NOMO-1 (cell line): ENCODE data around the gene LRRC73.
A peak's percentile ranks its signal among the peaks of the same experiment; 100 is the strongest.
"Not testable (repeated sequence)": the region's sequence is repeated elsewhere in the genome, so short reads cannot be mapped to it uniquely, and the experiment has no call there.

ENCODE experiments used
- DNase-seq, 2 experiments: peaks; one replicate each; lab custom pipeline; 2025; ENCODE audit not compliant: unreplicated experiment in 2 of 2; lab: John Stamatoyannopoulos, UW

The LRRC73 gene

DNA sequence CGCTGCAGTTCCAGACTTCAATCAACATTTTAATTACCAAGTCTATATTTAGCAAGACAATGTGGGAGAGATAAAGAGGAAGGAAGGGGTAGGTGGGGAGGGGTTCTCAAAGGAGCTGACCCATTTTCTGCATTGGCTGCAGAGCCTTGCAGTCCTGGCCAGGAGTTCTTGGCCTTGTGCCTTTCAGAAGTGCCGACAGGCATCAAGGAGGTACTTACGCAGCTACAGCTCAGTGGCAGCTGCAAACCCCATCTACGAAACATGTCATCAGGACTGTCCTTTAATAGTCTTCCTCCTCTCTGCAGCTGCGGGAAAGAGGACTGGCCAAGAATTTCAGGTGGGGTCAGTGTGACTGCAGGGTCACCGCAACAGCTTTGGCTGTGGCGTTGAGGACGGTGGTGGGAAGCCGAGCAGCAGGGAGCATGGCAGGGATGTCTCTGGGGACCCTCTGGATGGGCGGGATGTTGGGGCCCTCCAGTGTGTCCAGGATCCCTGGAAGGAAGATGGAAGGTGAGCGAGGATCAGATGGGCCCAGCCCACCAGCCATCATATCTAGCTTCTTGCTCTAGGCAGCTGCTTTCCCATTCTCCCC is 1.8 kb upstream of the LRRC73 start:
- DNase-seq: no peak

GRCh38 chr6:43510827-43511163 is 649 bp upstream of the LRRC73 start:
- no peak for DNase-seq

GRCh38 chr6:43509142-43509983 is 783 bp downstream of the LRRC73 start:
- DNase-seq: no peak

DNA sequence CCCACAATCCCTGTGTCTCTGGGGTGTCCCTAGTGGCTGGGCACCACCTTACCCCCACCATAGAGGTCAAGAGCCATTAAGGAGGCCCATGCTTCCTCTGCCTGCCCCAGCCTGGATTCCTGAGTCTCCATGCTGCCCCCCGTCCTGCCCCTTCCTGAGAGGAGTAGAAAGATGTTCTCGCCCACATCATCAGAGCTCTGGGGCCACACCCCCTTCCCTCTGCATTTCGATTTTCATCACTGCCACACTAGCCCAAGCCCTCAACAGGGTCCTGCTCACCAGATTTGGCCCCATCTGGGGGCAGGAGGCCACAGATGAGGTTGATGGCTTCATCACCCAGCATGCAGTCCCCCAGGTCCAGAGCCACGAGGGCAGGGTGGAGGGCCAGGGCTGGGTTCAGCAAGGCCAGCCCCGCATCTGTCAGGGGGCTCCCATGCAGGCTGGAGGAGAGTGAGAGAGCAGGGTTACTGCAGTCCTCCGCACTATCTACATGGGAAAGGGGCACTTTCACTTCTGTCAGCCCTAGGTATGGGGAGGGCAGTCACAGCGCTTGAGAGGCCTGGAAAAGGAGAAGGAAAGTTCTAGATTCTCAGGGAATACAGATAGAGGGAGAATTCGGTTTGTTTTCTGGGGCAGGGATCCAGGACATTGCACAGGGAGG is 1.5 kb downstream of the LRRC73 start:
- no peak for DNase-seq

GRCh38 chr6:43506667-43507471 is 3.3 kb downstream of the LRRC73 start:
- peak; percentile 68 to 71 for DNase-seq

GRCh38 chr6:43506171-43506570 is 4.0 kb downstream of the LRRC73 start:
- no peak for DNase-seq

DNA sequence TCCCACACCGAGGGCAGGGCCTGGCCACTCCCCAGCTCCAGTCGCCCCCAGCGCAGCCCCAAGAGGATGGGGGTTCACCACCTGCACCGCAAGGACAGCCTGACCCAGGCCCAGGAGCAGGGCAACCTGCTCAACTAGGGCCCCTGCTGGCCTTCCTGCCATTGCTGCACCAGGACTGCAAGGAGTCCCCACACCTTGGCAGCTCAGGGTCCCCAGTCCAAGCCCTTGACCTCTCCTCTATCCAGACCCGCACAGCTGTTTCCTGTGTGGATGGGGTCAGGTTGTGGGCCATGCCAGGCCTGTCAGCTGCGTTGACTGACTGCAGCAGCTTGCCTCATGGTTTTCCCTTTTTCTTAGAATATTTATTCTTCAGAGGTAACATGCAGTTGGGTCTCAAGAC is 4.4 kb downstream of the LRRC73 start:
- DNase-seq: no peak

GRCh38 chr6:43504756-43505593 is 5.2 kb downstream of the LRRC73 start:
- DNase-seq: no peak

DNA sequence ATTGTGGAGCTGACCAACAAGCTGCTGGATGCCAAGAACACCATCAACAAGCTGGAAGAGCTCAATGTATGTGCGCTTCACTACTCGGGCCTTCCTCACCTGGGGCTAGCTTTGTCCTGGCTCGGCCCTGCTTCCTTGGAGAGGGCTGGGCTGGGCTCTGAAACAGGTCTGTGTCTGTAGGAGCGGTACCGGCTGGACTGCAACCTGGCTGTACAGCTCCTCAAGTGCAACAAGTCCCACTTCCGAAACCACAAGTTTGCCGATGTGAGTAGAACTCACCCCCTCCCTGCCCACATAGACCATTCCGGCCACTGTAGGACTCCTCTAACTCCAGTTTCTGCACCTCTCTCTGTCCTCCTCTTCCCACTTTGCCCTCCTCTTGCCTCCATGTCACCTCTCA is 6.7 kb downstream of the LRRC73 start:
- no peak for DNase-seq

GRCh38 chr6:43502666-43503065 is 7.5 kb downstream of the LRRC73 start:
- DNase-seq: no peak

DNA sequence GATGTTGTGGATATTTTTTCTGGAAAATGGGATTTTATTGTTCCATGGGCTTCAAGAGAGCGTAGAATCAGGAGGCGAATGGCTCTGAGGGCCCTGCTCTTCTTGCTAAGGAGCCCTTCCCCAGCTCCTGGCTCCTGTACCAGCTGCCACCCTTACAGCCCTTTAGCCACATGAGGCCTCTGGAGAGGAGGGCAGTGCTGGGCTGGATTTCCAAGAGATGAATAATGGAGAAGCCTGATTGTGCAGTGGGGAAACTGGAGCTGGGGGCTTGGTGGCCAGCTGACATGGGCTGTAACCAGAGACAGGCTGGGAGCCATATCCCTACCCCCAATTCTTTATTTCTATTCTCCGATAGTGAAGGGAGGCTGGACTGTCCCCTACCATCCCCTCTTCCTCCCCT is 9.2 kb downstream of the LRRC73 start:
- DNase-seq: no peak

DNA sequence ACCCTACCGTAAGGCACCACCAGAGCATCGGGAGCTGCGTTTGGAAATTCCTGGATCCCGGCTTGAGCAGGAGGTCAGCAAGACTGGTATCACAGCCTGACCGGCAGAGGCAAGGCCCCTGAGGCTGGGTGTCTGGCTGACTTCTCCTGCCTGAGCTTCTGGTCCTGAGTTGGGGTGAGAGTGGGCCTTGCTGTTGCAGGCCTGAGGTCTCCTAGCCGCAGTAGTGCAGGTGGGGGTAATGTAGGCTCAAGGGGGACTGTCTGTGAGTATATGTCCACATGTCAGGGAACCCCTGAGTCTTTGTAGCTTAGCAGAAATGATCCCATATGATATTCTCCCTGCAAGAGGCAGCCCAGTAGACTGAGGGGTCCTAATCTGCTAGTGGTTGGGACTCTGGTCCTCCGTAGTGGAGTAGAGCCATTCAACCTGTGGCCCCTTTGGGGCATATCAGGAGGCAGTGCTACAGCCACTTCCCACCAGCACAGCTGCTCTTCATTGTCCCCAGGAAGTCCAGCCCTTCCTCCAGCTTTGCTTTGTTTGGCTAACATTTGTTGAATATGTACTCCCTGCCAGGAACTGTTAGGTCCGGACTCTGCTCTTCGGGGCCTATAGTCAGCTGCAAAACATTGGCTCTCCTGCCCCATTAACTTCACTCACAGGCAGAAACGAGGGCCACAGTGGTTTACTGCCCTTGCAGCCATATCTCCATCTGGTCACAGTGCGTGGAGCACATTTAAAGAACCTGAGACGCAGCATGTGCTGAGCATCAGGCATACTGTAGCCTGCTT is 10.9 kb downstream of the LRRC73 start:
- no peak for DNase-seq

DNA sequence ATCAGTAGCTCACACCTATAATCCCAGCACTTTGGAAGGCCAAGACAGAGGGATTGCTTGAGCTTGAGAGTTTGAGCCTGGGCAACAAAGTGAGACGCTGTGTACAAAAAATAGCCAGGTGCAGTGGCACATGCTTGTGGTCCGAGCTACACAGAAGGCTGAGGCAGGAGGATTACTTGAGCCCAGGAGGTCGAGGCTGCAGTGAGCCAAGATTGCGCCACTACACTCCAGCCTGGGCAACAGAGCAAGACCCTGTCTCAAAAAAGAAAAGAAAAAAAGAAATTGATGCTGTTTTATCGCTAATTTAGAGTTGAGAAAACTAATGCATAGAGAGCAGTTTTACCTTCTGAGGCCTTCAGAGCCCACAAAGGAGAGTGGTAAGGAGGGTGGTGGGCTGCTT is 11.9 kb downstream of the LRRC73 start:
- DNase-seq: not testable (repeated sequence)

DNA sequence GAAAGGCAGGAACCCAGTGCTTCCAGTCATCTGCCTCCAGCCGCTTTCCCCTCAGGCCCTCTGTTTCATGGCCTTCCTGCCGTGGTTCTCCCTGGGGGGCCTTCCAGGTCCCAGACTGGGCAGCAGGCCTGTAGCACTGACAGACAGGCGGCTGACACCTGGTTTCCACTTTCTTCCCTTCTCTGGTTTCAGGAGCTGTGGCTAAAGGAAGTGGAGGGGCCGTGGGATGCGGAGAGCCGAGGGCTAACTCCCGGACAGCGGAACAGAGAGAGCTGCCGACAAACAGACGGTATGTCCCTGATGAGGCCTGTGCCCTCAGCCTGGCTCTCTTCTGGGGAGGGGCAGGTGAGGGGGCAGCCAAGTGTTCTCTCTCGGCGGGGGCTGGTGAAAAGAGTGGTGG is 12.5 kb downstream of the LRRC73 start:
- DNase-seq: no peak

DNA sequence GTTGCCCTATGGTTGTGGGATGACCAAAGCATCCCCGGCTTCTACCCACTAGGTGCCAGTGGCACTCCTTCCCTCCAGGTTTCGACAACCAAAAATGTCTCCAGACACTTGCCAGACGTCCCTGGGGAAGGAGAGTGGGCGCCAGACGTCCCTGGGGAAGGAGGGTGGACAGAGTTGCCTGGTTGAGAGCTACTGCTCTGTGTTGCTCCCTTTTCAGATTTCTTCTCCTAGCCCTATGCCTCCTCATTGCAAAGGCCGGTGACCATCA is 13.1 kb downstream of the LRRC73 start:
- DNase-seq: no peak

DNA sequence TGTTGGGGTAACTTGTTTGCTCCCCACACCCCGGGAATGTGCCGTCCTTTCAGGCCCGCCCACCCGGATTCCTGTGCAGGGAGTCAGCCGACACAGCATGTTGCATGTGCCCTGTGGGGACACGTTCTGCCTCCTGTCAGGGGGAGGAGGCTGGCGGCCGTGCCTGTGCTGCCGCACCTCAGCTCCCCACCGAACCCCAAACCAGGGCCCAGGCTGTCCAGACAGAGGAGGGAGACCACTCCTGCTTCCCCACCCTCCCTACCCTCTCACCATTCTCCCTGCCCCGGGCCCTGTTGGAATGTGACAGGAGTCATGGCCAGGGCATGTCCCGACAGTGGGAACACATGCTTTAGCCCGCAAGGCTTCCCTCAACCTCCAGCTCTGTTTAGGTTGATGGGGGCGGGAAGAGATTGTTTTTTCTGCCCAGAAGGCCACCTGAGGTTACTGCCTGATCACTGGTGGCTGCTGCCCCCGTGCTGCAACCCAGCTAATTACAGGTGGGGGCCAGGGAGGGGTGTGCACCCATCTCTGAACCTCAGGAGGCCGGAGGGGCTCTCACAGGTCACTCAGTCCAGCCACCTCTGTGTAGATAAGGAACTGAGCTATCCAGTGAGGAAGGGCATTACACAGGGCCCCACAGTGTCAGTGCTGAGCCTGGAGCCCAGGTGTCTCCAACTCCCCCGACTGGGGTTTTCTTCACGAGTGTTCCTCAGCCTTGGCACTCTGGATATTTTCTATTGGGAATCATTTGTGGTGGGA is 13.6 kb downstream of the LRRC73 start:
- no peak for DNase-seq

DNA sequence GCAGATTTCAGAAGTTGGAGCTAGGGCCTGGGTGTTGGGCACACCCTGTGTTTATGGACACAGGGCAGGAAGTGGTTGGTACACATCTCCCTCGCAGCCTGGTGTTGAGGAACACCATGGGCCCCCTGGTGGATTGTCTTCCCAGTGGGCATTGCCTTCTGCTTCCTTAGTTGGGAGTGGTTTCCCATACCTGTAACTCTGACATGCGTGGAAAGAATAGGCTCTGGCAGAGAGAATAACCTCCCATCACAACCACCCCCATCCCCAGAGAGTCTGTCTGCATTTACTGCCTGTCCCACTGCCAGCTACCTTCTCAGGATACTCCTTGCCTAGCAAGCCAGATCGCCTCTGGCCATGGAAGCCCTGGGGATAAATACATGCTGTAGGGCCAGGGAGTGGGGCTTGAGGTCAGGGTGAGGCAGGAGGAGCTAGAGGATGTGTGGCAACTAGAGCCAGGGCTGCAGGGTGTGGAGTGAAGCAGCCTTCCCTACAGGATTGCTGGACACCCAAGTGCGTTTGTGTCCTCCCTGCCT is 14.7 kb downstream of the LRRC73 start:
- no peak for DNase-seq

GRCh38 chr6:43494766-43495165 is 15.4 kb downstream of the LRRC73 start:
- DNase-seq: no peak

DNA sequence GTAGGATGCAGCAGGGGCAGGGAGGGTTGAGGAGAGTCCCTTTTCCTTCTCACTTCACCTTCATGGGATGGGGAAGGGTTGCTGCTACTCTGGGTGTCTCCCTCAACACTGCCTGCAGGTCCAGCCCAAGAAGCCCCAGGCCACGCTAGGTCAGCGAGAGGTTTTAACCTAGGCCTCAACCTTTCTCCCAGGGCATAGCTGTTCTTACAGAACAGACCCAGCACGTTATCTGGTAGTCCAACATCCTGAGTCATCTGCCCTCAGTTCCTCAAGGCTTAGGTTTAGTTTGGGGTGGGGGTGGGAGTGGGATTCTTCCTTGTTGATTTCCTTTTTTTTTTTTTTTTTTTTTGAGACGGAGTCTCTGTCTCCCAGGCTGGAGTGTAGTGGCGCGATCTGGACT is 15.8 kb downstream of the LRRC73 start:
- no peak for DNase-seq
